ENCODE results near the gene LCP1.

Gene LCP1

DNA sequence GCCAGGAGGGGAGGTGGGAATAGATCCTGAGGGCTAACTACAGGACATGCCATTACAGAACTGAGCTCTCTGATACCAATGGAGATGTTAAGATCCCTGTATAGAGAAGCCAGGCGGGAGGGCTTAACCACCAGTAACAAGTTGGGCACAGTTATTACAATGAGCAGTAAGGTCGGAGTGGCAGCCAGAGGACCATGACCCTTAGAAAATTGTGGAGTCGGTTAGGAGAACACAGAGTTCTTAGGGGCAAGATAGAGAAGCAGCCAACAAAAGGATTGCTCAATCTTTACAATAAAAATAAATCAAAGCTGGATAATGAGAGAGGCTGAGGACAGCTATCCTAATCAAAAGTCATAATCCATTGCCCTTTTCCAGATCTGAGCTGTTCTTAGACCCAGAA, 87.5 kb downstream of the LCP1 start:
- no peak for DNase-seq

DNA sequence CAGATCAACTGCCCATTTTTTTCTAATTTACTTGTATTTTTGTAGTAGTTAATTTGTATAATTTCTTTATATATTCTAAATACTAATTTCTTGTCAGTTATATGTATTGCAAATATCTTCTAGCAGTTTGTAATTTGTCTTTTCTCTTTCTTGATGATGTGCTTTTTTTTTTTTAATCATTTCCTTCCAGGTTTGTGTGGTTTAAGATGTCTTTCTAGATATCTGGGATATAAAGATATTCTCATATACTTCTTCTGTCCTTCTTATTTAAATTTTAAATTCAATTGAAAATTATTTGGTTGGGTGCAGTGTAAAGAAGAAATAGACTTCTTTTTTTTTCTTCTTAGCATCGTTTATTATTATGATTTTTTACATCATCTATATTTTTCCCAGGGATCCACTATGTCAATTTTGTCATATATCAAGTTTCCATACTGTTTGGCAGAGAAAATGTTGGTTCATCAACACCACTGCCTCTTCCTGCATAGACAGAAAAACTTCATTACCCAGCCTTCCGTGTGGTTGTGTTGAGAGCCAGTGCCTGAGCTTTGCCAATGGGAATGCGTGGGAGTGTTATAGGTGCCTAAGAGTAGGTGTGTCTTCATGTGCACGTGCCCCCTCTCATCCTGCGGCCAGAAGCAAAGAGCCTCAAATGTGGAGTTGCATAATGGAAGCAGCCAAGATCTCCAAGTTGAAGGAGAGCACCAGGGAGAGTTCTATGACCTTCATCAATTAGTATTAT, 93.0 kb downstream of the LCP1 start:
- DNase-seq, result no peak

- no peak for DNase-seq
Observed at GRCh38 chr13:46087481-46087880, 94.5 kb downstream of the LCP1 start.

GRCh38 chr13:46086985-46087384, 95.0 kb downstream of the LCP1 start:
- DNase-seq, result no peak

GRCh38 chr13:46086421-46086922, 95.5 kb downstream of the LCP1 start:
- no peak for DNase-seq

DNA sequence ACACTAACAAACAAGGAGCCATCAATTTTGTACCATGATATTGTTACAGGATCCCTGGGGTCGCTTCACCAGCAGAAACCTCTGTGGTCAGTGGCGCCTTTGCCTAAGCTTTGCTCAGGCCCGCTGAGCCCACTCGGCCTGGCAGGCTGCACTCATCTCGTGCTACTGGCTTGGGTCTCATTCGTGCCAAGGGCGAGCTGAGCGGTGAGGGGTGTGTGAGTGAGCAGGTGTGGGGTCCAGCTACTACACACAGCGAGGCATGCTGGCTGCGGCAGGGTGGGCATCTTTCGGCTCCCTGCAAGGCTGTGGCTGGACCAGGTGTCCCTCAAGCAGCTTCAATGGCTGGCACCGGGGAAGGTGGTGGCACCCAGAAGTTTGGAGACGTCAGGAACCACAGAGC, 96.2 kb downstream of the LCP1 start:
- DNase-seq, result no peak

DNA sequence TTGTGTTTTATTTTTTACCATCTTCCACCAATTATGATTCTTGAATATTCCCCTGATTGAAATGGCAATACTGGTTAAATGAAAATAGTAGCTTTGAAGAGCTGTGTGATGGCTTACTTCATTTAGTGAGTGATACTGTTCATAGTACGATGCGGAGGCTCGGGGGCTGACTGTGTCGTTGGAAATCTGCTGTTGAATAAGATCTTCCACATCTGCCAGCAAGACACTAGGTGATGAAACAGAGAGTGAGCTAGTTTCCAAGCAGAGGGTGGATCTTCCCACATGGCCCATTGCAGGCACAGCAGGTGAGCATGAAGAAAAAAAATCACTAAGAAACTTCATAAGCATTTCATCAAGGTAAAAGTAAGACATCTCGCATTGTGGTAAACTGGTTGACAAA, 99.7 kb downstream of the LCP1 start:
- DNase-seq, result no peak

- DNase-seq, result no peak
Observed at GRCh38 chr13:46079770-46080169, 102.2 kb downstream of the LCP1 start.

DNA sequence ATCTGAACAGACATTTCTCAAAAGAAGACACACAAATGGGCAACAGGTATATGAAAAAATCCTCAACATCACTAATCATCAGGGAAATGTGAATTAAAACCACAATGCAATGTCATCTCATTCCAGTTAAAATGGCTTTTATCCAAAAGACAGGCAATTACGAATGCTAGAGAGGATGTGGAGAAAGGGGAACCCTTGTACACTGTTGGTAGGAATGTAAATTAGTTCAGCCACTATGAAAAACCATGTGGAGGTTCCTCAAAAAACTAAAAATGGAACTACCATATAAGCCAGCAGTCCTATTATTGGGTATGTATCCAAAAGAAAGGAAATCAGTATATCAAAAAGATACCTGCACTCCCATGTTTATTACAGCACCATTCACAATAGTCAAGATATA, 104.7 kb downstream of the LCP1 start:
- DNase-seq, result peak; percentile 8

DNA sequence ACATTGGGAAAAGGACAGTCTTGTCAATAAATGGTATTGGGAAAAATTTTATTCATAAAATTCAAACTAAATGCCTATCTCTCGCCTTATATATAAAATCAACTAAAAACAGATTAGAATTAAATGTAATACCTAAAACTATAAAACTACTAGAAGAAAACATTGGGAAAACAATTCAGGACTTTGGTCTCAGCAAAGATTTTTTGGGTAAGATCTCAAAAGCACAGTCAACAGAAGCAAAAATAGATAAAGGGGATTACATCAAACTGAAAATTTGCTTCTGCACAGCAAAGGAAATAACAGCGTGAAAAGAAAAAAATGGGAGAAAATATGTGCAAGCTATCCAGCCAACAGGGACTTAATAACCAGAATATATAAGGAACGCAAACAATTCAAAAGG, 105.2 kb downstream of the LCP1 start:
- DNase-seq, result no peak

Data from fibroblast of skin of right biceps (primary cell).